Adipose tissue (tissue), 3 donors: ENCODE results near the gene MED7. TPM values are rescaled to one million over a fixed set of nuclear protein-coding genes. Genes with fewer than 3 reads are reported as not detected.

Experiments
- H3K27ac ChIP-seq: one replicate; pipeline ENCODE4 v1.5.1; 2013; ENCODE audit warnings: low read depth, low read length
- WGBS, 3 donors: extraction: QIAGEN DNeasy Blood & Tissue Kit; methylation state at CpG; one replicate each; pipeline ENCODE4 v1.1.7; 2013; 5-methylcytosine and 5-hydroxymethylcytosine counted together
- polyA plus RNA-seq, 3 donors: library from polyadenylated mRNA; stranded (reverse); fragments of 200-250 nt; gene quantifications; one replicate each; pipeline ENCODE4 v1.2.3, GENCODE V29; 2013
- donor health status: healthy with polysubstance abuse.
- donor health status: Bipolar disorder and iron deficiency.
- donor health status: healthy.

Gene MED7
- polyA plus RNA-seq, 3 donors, result 4.1 to 9.6 (median 7.6) TPM

GRCh38 chr5:157165668-157166067 lies 23.0 kb upstream of the MED7 start:
- WGBS, 3 donors, result 77 to 90% (median 87%) methylated on average over 14 of the region's 14 CpGs
- H3K27ac ChIP-seq, result no peak overlapping the region

GRCh38 chr5:157165261-157165660 lies 22.6 kb upstream of the MED7 start:
- 82 to 89% (median 87%) methylated on average over 4 of the region's 4 CpGs for WGBS, 3 donors
- H3K27ac ChIP-seq, result no peak overlapping the region

- WGBS, 3 donors, result 74 to 78% (median 76%) methylated on average over 5 of the region's 5 CpGs
- H3K27ac ChIP-seq, result no peak overlapping the region
Measured at GRCh38 chr5:157164521-157164920, 21.9 kb upstream of the MED7 start.

- no peak overlapping the region for H3K27ac ChIP-seq
- WGBS, 3 donors, result 91 to 94% (median 92%) methylated on average over 12 of the region's 12 CpGs
Measured at GRCh38 chr5:157162919-157163510, 20.4 kb upstream of the MED7 start.

- 86 to 90% (median 90%) methylated on average over 6 of the region's 6 CpGs for WGBS, 3 donors
- H3K27ac ChIP-seq, result no peak overlapping the region
Measured at GRCh38 chr5:157161996-157162395, 19.3 kb upstream of the MED7 start.

- WGBS, 3 donors, result 85 to 90% (median 88%) methylated on average over 4 of the region's 4 CpGs
Measured at GRCh38 chr5:157160001-157160400, 17.3 kb upstream of the MED7 start.

GRCh38 chr5:157159209-157159751 lies 16.6 kb upstream of the MED7 start:
- no peak overlapping the region for H3K27ac ChIP-seq
- WGBS, 3 donors, result 80 to 89% (median 84%) methylated on average over 6 of the region's 6 CpGs

More at GRCh38 chr5:157160001-157160400, 17.3 kb upstream of the MED7 start:
- H3K27ac ChIP-seq, result no peak overlapping the region

- no peak overlapping the region for H3K27ac ChIP-seq
- 50 to 93% (median 83%) methylated on average over 1 of the region's 1 CpG for WGBS, 3 donors
Measured at GRCh38 chr5:157157293-157157891, 14.7 kb upstream of the MED7 start.

GRCh38 chr5:157155297-157155696 lies 12.6 kb upstream of the MED7 start:
- WGBS, 3 donors, result 66 to 83% (median 72%) methylated on average over 3 of the region's 3 CpGs

GRCh38 chr5:157150995-157151394 lies 8.3 kb upstream of the MED7 start:
- no peak overlapping the region for H3K27ac ChIP-seq
- WGBS, 3 donors, result 84 to 93% (median 90%) methylated on average over 3 of the region's 3 CpGs

More at GRCh38 chr5:157155297-157155696, 12.6 kb upstream of the MED7 start:
- H3K27ac ChIP-seq, result no peak overlapping the region

GRCh38 chr5:157148734-157149615 lies 6.3 kb upstream of the MED7 start:
- H3K27ac ChIP-seq, result no peak overlapping the region
- 67 to 79% (median 78%) methylated on average over 14 of the region's 14 CpGs for WGBS, 3 donors

GRCh38 chr5:157143127-157143971 lies 684 bp upstream of the MED7 start:
- H3K27ac ChIP-seq, result no peak overlapping the region
- WGBS, 3 donors, result 7 to 13% (median 10%) methylated on average over 33 of the region's 33 CpGs

- WGBS, 3 donors, result 95 to 98% (median 95%) methylated on average over 6 of the region's 6 CpGs
- H3K27ac ChIP-seq, result no peak overlapping the region
Measured at GRCh38 chr5:157137691-157138090, 5.0 kb downstream of the MED7 start.

- 6 to 34% (median 31%) methylated on average over 1 of the region's 1 CpG for WGBS, 3 donors
- no peak overlapping the region for H3K27ac ChIP-seq
Measured at GRCh38 chr5:157132281-157132612, 10.4 kb downstream of the MED7 start.

GRCh38 chr5:157130925-157131324 lies 11.7 kb downstream of the MED7 start:
- H3K27ac ChIP-seq, result no peak overlapping the region
- WGBS, 3 donors, result 55 to 72% (median 69%) methylated on average over 7 of the region's 7 CpGs

GRCh38 chr5:157121709-157122108 lies 21.0 kb downstream of the MED7 start:
- no peak overlapping the region for H3K27ac ChIP-seq

- H3K27ac ChIP-seq, result no peak overlapping the region
- 71 to 79% (median 79%) methylated on average over 1 of the region's 1 CpG for WGBS, 3 donors
Measured at GRCh38 chr5:157120102-157120501, 22.6 kb downstream of the MED7 start.

GRCh38 chr5:157116483-157116954 lies 26.1 kb downstream of the MED7 start:
- 62 to 80% (median 77%) methylated on average over 6 of the region's 6 CpGs for WGBS, 3 donors
- H3K27ac ChIP-seq, result no peak overlapping the region
